Tibial nerve (tissue), 4 donors: Measurements from ENCODE around the gene TTC31.
"Not testable (repeated sequence)": the region's sequence is repeated elsewhere in the genome, so short reads cannot be mapped to it uniquely, and the experiment has no call there.

ENCODE experiments used
- EP300 ChIP-seq, 2 donors: sonication (generic); formaldehyde crosslinking; IDR thresholded peaks; one replicate each; pipeline ENCODE4 v1.6.1; 2017; ENCODE audit warnings: antibody characterized with exemption in 2 of 2, mild to moderate bottlenecking in 1 of 2
- POLR2A ChIP-seq, 2 donors: fragments of 450-650 bp; IDR thresholded peaks; one replicate each; pipeline ENCODE4 v1.6.1; 2017; ENCODE audit warnings: antibody characterized with exemption in 2 of 2, mild to moderate bottlenecking in 2 of 2, moderate library complexity in 2 of 2
- TF ChIP-seq, protein P1 (sequence below), 5 experiments: fragments of 200-600 bp in 3 of 5; fragments of 450-650 bp in 2 of 5; sonication (generic) in 3 of 5; IDR thresholded peaks; one replicate each; pipeline ENCODE4 v1.5.1; 2016 to 2019; ENCODE audit warnings: antibody characterized with exemption in 5 of 5, mild to moderate bottlenecking in 3 of 5, moderate library complexity in 2 of 5

DNA sequence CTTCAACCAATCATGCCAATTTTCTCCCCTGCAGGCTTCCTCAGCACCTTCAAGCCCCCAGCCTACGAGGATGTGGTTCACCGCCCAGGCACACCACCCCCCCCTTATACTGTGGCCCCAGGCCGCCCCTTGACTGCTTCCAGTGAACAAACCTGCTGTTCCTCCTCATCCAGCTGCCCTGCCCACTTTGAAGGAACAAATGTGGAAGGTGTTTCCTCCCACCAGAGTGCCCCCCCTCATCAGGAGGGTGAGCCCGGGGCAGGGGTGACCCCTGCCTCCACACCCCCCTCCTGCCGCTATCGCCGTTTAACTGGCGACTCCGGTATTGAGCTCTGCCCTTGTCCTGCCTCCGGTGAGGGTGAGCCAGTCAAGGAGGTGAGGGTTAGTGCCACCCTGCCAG is 22.7 kb upstream of the TTC31 start:
- TF ChIP-seq, protein P1, sequence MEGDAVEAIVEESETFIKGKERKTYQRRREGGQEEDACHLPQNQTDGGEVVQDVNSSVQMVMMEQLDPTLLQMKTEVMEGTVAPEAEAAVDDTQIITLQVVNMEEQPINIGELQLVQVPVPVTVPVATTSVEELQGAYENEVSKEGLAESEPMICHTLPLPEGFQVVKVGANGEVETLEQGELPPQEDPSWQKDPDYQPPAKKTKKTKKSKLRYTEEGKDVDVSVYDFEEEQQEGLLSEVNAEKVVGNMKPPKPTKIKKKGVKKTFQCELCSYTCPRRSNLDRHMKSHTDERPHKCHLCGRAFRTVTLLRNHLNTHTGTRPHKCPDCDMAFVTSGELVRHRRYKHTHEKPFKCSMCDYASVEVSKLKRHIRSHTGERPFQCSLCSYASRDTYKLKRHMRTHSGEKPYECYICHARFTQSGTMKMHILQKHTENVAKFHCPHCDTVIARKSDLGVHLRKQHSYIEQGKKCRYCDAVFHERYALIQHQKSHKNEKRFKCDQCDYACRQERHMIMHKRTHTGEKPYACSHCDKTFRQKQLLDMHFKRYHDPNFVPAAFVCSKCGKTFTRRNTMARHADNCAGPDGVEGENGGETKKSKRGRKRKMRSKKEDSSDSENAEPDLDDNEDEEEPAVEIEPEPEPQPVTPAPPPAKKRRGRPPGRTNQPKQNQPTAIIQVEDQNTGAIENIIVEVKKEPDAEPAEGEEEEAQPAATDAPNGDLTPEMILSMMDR (IDR thresholded peaks at IDR 0.05), result not testable (repeated sequence)
- TF ChIP-seq POLR2A, EP300 (IDR thresholded peaks at IDR 0.05): not testable (repeated sequence)
